ENCODE results near the gene CHN2. TPM values are rescaled to one million over a fixed set of nuclear protein-coding genes. Genes with fewer than 3 reads are reported as not detected.

Gene CHN2
- total RNA-seq, 1 experiment from 2014 or later, result 0.15 TPM

GRCh38 chr7:29416276-29416937, 221.8 kb downstream of the CHN2 start:
- Histone ChIP-seq H3K9me3 (ENCODE audit: control insufficient read depth, insufficient read depth, low read depth, low read length) (no peaks in the 10 kb centered on the region), H3K27ac (ENCODE audit: low read length) (no peak overlapping the region), H3K4me3 (ENCODE audit: low read depth in 2 of 2, low read length in 2 of 2) (no peak overlapping the region), H3K36me3 (ENCODE audit: control insufficient read depth, insufficient read depth, low read length) (no peaks in the 10 kb centered on the region), H3K27me3 (ENCODE audit: control insufficient read depth, insufficient read depth, low read length) (peaks cover 10% of the 10 kb centered on the region), H3K4me1 (ENCODE audit: control insufficient read depth, insufficient read depth, low read length) (no peaks in the 10 kb centered on the region)
- no peak for TF ChIP-seq CTCF (IDR thresholded peaks at IDR 0.05)
- no peak for TF ChIP-seq TCF7L2 (IDR thresholded peaks at IDR 0.05; ENCODE audit: low read depth, low read length)
- no peak for TF ChIP-seq POLR2AphosphoS5 (IDR thresholded peaks at IDR 0.05; ENCODE audit: low read depth, low read length)
- TF ChIP-seq SIN3A (IDR thresholded peaks at IDR 0.05; ENCODE audit: borderline replicate concordance, insufficient read depth, low read depth, low read length), result no peak
- TF ChIP-seq REST (IDR thresholded peaks at IDR 0.05; ENCODE audit: insufficient read depth in 1 of 2, low read depth in 2 of 2, low read length in 1 of 2), result no peak
- DNase-seq (ENCODE audit: low read depth, low spot score), result no peak
- no peak for ATAC-seq
- intact Hi-C loops (cut with micrococcal nuclease; ENCODE audit: unreplicated experiment) (no loop called here), in situ Hi-C loops (cut with HindIII; ENCODE audit: low pct_unique_long_range_greater_than_20kb, low sequenced_read_pairs) (no loop called here)
- ChIA-PET POLR2A (no interaction called here), CTCF (no interaction called here)
- no TSS peak for BruUV-seq (replicated peaks)

GRCh38 chr7:29416938-29417305, 222.3 kb downstream of the CHN2 start:
- DNase-seq (ENCODE audit: low read depth, low spot score) (no peak), ATAC-seq (no peak)
- intact Hi-C loops (cut with micrococcal nuclease; ENCODE audit: unreplicated experiment), result no loop called here
- H3K36me3 ChIP-seq (ENCODE audit: control insufficient read depth, insufficient read depth, low read length), result no peaks in the 10 kb centered on the region
- no TSS peak for BruUV-seq (replicated peaks)
- in situ Hi-C loops (cut with HindIII; ENCODE audit: low pct_unique_long_range_greater_than_20kb, low sequenced_read_pairs), result no loop called here
- ChIA-PET POLR2A (no interaction called here), CTCF (no interaction called here)
- no peak overlapping the region for H3K4me3 ChIP-seq (ENCODE audit: low read depth in 2 of 2, low read length in 2 of 2)
- H3K4me1 ChIP-seq (ENCODE audit: control insufficient read depth, insufficient read depth, low read length), result no peaks in the 10 kb centered on the region
- H3K9me3 ChIP-seq (ENCODE audit: control insufficient read depth, insufficient read depth, low read depth, low read length), result no peaks in the 10 kb centered on the region
- no peak overlapping the region for H3K27ac ChIP-seq (ENCODE audit: low read length)
- TF ChIP-seq CTCF (IDR thresholded peaks at IDR 0.05), result no peak
- no peak for TF ChIP-seq SIN3A (IDR thresholded peaks at IDR 0.05; ENCODE audit: borderline replicate concordance, insufficient read depth, low read depth, low read length)
- no peak for TF ChIP-seq TCF7L2 (IDR thresholded peaks at IDR 0.05; ENCODE audit: low read depth, low read length)
- TF ChIP-seq POLR2AphosphoS5 (IDR thresholded peaks at IDR 0.05; ENCODE audit: low read depth, low read length), result no peak
- no peak for TF ChIP-seq REST (IDR thresholded peaks at IDR 0.05; ENCODE audit: insufficient read depth in 1 of 2, low read depth in 2 of 2, low read length in 1 of 2)
- peaks cover 10% of the 10 kb centered on the region for H3K27me3 ChIP-seq (ENCODE audit: control insufficient read depth, insufficient read depth, low read length)

Measured in Panc1 (cell line).